ENCODE results near the gene NUDT1. TPM values are rescaled to one million over a fixed set of nuclear protein-coding genes. Genes with fewer than 3 reads are reported as not detected.
A peak's percentile ranks its signal among the peaks of the same experiment; 100 is the strongest.

Gene NUDT1
- total RNA-seq, 2 experiments from 2014 or later = 77.4 to 104 TPM

DNA sequence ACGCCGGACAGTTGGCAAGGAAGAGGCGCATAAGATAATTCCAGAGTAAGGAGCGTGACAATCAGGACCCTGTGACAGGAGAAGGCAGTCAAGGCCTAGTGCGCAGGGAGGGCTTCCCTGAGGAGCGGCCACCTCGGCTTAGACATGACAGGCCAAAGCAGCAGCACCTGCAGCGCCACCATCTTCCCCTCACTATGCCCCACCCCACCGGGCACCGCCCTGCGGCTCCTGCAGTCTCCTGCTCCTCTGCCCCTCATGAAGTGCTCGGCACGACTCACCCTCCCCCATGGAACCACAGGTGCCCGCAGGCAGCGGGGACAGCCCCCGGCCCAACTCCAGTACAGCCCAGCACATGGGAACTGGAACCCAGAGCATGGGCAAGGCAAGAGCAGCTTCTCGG is 21.1 kb upstream of the NUDT1 start:
- DNase-seq = no peak
- Mint-ChIP-seq H3K27ac (peak overlapping the region; percentile 41), H3K27me3 (no peaks in the 10 kb centered on the region), H3K9me3 (no peaks in the 10 kb centered on the region), H3K4me1 (peaks cover 2% of the 10 kb centered on the region), H3K4me3 (no peak overlapping the region), H3K36me3 (ENCODE audit: low read depth) (peaks cover 8% of the 10 kb centered on the region)
- ChIA-PET CTCF (no interaction called here), POLR2A (no interaction called here)

DNA sequence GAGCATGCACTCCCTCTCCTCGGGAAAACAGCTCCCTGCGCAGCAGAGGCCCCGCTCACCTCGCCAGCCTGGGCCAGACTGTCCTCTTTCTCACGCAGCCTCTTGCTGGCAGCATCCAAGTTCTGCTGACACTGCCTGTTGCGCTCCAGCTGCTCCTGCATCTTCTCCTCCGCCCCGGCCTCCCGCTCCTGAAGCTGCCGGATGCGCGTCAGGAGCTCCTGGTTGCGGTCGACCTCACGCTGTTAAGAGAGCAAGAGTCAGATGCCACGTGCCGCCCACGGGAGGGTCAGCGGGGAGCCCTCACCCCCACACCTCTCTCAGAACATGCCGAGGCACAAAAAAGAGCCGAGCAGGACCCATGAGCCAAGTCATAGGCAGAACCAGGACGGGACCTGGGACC is 19.5 kb upstream of the NUDT1 start:
- no peaks in the 10 kb centered on the region for H3K4me1 Mint-ChIP-seq
- no peak overlapping the region for H3K27ac Mint-ChIP-seq
- POLR2A ChIA-PET = no interaction called here
- H3K9me3 Mint-ChIP-seq = no peaks in the 10 kb centered on the region
- H3K27me3 Mint-ChIP-seq = no peaks in the 10 kb centered on the region
- CTCF ChIA-PET = interaction anchor here (0.6 to 1.0 kb wide), 3 partner anchors 10 to 691 kb away, joined by 3 read pairs; partner anchors contain the start of gene MAD1L1
- DNase-seq = no peak
- no peak overlapping the region for H3K4me3 Mint-ChIP-seq
- H3K36me3 Mint-ChIP-seq (ENCODE audit: low read depth) = peaks cover 12% of the 10 kb centered on the region

DNA sequence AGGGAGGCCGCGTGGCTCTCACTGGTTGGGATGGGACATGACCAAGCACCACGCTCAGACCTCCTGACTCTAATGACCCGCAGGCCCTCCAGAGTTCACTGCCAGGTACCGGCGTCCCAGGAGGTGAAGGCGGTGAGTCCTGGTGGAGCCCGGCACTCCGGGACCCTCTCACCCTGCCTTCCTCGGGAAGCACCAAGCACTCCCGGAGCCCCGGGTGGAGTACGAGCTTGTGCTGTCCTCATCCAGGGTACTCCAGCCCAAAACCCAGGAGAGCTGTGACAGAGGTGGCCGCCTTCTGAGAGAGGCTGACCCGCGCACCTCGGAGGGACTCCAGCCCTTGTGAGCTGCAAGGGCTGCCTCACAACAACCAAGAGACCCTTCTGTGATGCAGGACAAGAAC is 18.7 kb upstream of the NUDT1 start:
- no peaks in the 10 kb centered on the region for H3K4me1 Mint-ChIP-seq
- H3K36me3 Mint-ChIP-seq (ENCODE audit: low read depth) = peaks cover 17% of the 10 kb centered on the region
- CTCF ChIA-PET = interaction anchor here (0.6 to 1.0 kb wide), 3 partner anchors 11 to 869 kb away, joined by 3 read pairs; no protein-coding TSS in a partner anchor
- H3K9me3 Mint-ChIP-seq = no peaks in the 10 kb centered on the region
- POLR2A ChIA-PET = no interaction called here
- H3K4me3 Mint-ChIP-seq = no peak overlapping the region
- H3K27ac Mint-ChIP-seq = no peak overlapping the region
- no peaks in the 10 kb centered on the region for H3K27me3 Mint-ChIP-seq
- no peak for DNase-seq

DNA sequence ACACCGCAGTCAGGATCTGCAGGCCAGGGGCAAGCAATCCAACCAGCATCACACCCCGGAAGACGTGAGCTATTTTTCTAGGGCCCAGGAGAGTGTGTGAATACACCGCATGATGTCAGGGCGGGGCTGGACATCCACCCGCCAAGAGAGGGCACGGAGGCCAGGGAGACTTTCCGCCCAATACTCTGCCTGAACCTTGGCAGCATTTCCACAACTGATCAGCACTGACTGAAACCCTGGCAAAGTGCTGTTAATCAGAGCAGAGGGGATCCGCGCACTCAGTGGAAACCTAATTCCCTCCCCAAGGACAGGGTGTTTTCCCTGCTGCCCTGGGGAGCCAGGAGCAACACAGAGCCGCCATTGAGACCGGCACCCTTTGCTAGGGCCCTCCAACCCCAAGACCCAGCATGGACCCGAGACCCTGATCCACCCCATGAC is 17.5 kb upstream of the NUDT1 start:
- Mint-ChIP-seq H3K27ac (no peak overlapping the region), H3K4me1 (peaks cover under 1% of the 10 kb centered on the region), H3K9me3 (no peaks in the 10 kb centered on the region), H3K36me3 (ENCODE audit: low read depth) (peaks cover 18% of the 10 kb centered on the region), H3K27me3 (no peaks in the 10 kb centered on the region), H3K4me3 (no peak overlapping the region)
- POLR2A ChIA-PET = no interaction called here
- CTCF ChIA-PET = no interaction called here
- DNase-seq = no peak

DNA sequence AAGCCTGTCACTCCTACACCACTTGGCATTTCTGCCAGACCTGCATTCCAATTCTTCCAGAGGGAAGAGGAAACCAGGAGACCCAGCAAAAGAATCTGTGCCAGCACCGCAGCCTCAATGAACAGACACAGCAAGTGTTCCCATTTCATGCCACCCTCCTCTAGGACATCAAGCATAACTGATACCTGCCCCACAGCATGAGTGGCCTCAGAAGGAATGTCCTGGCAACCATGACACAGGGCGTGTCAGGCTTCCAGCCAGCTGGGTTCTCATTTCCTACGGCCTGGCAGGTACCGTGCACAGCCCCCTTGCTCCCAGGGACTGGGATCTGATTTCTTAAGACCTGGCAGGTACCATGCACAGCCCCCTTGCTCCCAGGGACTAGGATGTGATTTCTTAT is 17.1 kb upstream of the NUDT1 start:
- ChIA-PET POLR2A (no interaction called here), CTCF (no interaction called here)
- peaks cover 19% of the 10 kb centered on the region for H3K36me3 Mint-ChIP-seq (ENCODE audit: low read depth)
- H3K27me3 Mint-ChIP-seq = no peaks in the 10 kb centered on the region
- no peak overlapping the region for H3K27ac Mint-ChIP-seq
- DNase-seq = no peak
- H3K9me3 Mint-ChIP-seq = no peaks in the 10 kb centered on the region
- H3K4me3 Mint-ChIP-seq = no peak overlapping the region
- peaks cover 3% of the 10 kb centered on the region for H3K4me1 Mint-ChIP-seq

DNA sequence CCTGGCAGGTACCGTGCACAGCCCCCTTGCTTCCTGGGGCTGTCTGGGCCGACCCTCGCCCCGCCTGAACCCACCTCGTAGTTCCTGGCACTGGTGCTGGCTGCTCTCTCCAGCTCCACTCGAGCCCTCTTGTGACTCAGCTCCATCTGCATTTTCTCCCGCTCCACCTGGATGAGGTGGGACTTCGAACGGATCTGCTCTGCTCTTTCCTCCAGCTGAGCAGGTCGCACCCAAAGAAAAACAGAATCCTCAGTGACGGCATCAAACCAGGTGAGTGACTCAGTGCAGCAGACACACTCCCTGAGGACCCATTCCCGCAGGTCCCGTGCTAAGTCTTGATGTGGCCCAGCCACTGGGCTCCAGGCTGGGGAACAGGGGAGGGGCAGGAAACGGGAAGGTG is 16.7 kb upstream of the NUDT1 start:
- CTCF ChIA-PET = interaction anchor here (0.6 kb wide), 1 partner anchor 89 kb away, joined by 3 read pairs; no protein-coding TSS in a partner anchor
- peaks cover 23% of the 10 kb centered on the region for H3K36me3 Mint-ChIP-seq (ENCODE audit: low read depth)

DNA sequence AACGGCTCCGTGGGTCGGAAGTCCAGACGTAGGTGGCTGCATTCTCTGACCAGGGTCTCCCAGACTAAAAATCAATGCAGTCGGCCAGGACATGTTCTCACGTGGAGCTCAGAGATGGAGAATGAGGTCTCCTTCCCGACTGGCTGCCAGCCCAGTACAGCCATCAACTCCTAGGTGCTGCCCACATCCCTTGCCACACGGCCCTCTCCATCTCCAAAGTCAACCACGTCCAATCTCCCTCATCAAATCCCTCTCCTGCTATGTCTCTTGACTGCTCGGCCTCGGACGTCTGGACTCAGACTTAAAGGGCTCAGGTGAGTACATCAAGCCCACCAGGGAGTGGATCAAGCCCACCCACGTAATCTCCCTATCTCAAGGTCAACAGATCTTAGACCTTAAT is 16.2 kb upstream of the NUDT1 start:
- Mint-ChIP-seq H3K4me1 (peaks cover 10% of the 10 kb centered on the region), H3K9me3 (no peaks in the 10 kb centered on the region), H3K27ac (no peak overlapping the region), H3K36me3 (ENCODE audit: low read depth) (peaks cover 23% of the 10 kb centered on the region), H3K27me3 (no peaks in the 10 kb centered on the region), H3K4me3 (no peak overlapping the region)
- no peak for DNase-seq
- ChIA-PET CTCF (interaction anchor here (0.6 to 1.0 kb wide), 2 partner anchors 14 to 90 kb away, joined by 3 read pairs; no protein-coding TSS in a partner anchor), POLR2A (no interaction called here)

More for the DNA sequence above, 16.7 kb upstream of the NUDT1 start:
- H3K27me3 Mint-ChIP-seq = no peaks in the 10 kb centered on the region
- H3K4me3 Mint-ChIP-seq = no peak overlapping the region
- no peak for DNase-seq
- no peak overlapping the region for H3K27ac Mint-ChIP-seq
- POLR2A ChIA-PET = no interaction called here
- H3K4me1 Mint-ChIP-seq = peaks cover 7% of the 10 kb centered on the region
- H3K9me3 Mint-ChIP-seq = no peaks in the 10 kb centered on the region

DNA sequence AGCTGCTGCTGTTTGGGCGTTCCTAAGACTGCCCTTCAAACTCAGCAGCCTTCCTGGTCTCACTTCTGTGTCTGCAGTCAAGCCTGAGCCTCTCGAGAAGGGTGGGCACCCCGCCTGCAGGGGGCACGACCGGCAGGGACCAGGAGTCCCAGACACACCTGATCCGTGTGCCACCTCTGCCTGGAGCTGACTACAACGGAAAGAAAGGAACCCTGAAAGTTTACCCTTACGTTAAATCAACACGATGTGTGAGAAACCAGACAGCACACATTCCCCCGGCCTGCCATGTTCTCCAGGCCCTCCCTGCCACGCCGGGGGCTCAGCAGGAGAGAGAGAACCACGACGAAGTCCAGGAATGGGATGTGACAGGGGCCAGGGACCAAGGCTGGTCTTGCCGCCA is 14.3 kb upstream of the NUDT1 start:
- peaks cover 23% of the 10 kb centered on the region for H3K36me3 Mint-ChIP-seq (ENCODE audit: low read depth)
- POLR2A ChIA-PET = no interaction called here
- CTCF ChIA-PET = no interaction called here
- H3K9me3 Mint-ChIP-seq = no peaks in the 10 kb centered on the region
- no peak overlapping the region for H3K27ac Mint-ChIP-seq
- DNase-seq = no peak
- H3K27me3 Mint-ChIP-seq = no peaks in the 10 kb centered on the region
- H3K4me1 Mint-ChIP-seq = peaks cover 18% of the 10 kb centered on the region
- no peak overlapping the region for H3K4me3 Mint-ChIP-seq

DNA sequence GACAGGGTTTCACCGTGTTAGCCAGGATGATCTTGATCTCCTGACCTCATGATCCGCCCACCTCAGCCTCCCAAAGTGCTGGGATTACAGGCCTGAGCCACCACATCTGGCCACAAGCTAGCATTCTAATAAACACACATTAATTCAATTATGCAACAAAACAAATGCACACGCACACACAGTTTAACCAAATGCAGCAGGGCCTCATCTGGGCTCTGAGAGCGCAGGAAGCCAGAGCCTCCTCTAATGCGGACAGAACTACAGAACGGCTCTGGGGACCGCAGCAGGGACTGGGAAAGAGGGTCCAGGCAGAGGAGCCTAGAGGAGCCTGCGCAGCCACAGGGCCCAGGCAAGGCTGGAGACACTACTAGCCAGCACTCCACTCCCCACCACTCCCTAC is 13.1 kb upstream of the NUDT1 start:
- H3K9me3 Mint-ChIP-seq = no peaks in the 10 kb centered on the region
- H3K27ac Mint-ChIP-seq = no peak overlapping the region
- no peaks in the 10 kb centered on the region for H3K27me3 Mint-ChIP-seq
- CTCF ChIA-PET = interaction anchor here (1.0 kb wide), 1 partner anchor 125 kb away, joined by 3 read pairs; no protein-coding TSS in a partner anchor
- no peak overlapping the region for H3K4me3 Mint-ChIP-seq
- H3K4me1 Mint-ChIP-seq = peaks cover 25% of the 10 kb centered on the region
- H3K36me3 Mint-ChIP-seq (ENCODE audit: low read depth) = peaks cover 24% of the 10 kb centered on the region
- POLR2A ChIA-PET = no interaction called here
- no peak for DNase-seq

DNA sequence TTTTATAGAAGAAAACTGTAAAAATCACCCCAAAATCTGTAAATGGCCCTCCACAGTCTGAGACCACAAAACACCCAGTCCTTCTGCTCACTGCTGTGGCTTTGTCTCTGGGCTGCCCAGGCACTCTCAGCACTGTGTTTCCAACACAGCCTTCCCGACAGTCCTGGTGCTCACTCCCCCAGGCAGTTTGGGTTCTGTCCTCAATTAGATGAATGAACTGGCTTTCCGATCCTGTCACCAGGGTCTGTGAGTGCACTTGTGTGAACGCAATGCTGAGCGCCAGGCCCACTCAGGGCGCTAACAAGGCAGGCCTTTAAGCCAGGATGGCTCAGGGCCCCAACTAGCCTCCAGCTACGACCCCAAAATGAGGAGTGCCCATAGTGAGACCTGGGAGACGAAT is 12.6 kb upstream of the NUDT1 start:
- no peak overlapping the region for H3K4me3 Mint-ChIP-seq
- ChIA-PET CTCF (no interaction called here), POLR2A (no interaction called here)
- H3K4me1 Mint-ChIP-seq = peaks cover 25% of the 10 kb centered on the region
- H3K27me3 Mint-ChIP-seq = no peaks in the 10 kb centered on the region
- H3K9me3 Mint-ChIP-seq = no peaks in the 10 kb centered on the region
- H3K27ac Mint-ChIP-seq = no peak overlapping the region
- H3K36me3 Mint-ChIP-seq (ENCODE audit: low read depth) = peaks cover 29% of the 10 kb centered on the region
- no peak for DNase-seq

DNA sequence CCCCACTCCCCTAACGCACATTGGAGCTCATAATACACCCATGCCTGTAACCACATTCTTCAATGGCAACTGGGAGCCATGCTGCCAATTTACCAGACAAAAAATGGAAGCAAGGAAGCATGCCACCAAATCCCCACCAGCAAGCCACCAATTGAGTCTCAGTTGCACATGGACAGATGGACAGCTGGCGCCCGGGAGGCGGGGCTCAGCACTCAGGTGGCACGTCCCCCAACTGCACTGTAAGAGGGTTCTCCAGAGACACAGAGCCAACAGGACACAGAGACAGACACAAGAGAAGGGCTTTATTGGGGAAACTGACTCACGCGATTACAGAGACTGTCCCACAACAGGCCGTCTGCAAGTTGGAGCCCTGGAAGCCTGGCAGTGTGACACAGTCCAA is 11.8 kb upstream of the NUDT1 start:
- DNase-seq = no peak
- ChIA-PET POLR2A (no interaction called here), CTCF (no interaction called here)
- H3K4me3 Mint-ChIP-seq = no peak overlapping the region
- H3K27ac Mint-ChIP-seq = no peak overlapping the region
- peaks cover 29% of the 10 kb centered on the region for H3K4me1 Mint-ChIP-seq
- H3K9me3 Mint-ChIP-seq = no peaks in the 10 kb centered on the region
- H3K36me3 Mint-ChIP-seq (ENCODE audit: low read depth) = peaks cover 36% of the 10 kb centered on the region
- no peaks in the 10 kb centered on the region for H3K27me3 Mint-ChIP-seq

DNA sequence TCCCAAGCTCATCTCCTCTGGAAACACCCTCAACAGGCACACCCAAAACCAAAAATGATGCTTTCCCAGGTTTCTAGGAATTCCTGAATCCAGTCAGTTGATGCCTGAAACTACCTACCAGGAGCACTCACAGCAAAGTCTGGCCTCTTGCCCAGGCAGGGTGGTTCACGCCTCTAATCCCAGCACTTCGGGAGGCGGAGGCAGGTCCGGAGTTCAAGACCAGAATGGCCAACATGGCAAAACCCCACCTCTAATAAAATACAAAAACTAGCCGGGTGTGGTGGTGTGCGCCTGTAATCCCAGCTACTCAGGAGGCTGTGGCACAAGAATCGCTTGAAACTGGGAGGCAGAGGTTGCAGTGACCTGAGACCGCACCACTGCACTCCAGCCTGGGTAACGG is 11.1 kb upstream of the NUDT1 start:
- POLR2A ChIA-PET = no interaction called here
- H3K4me3 Mint-ChIP-seq = no peak overlapping the region

DNA sequence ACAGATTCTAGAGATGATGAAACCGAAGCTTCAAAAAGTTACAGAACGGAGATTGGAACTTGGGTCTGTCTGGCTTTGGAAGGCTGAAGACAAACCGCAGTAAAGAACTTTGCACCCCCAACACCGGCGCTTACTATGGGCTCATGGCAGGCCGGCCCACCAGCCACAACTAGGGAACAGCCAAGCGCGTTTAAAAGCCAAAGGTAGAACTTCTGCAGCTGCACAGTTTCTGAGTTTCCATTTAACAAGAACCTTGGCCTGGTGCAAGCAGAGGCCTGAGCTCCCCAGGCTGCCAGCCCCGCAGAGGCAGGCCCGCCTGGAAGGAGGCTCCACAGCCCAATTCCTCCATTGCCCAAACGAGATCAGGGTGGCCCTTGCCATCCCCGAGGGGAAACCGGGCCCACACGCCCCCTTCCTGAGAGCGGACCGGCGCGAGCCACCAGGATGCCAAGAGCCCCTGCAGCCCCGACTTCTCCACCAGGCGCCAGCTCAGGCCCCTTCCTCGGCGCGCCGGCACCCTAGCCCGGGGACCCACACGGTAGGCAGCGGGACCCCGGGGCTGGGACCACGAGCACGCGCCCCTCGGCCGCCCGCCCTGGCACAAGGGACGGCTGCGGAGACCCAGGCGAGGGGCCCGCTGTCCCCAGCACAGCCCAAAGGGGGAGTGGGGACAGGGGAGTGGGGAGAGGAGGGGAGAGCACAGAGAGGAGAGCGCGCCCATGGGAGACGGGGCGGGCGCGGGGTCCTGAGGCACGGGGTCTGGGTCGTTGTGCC is 9.8 kb upstream of the NUDT1 start:
- DNase-seq = peak; percentile 16
- Mint-ChIP-seq H3K4me1 (peaks cover 31% of the 10 kb centered on the region), H3K27ac (peak overlapping the region; percentile 85), H3K9me3 (no peaks in the 10 kb centered on the region), H3K4me3 (peak overlapping the region; percentile 87), H3K27me3 (no peaks in the 10 kb centered on the region), H3K36me3 (ENCODE audit: low read depth) (peaks cover 31% of the 10 kb centered on the region)
- POLR2A ChIA-PET = interaction anchor here (0.7 kb wide), 1 partner anchor 174 kb away, joined by 3 read pairs; no protein-coding TSS in a partner anchor
- CTCF ChIA-PET = interaction anchor here (1.0 to 3.0 kb wide), 4 partner anchors 9 to 22 kb away, joined by 3 to 13 read pairs (median 3); partner anchors contain the start of genes MRM2 and NUDT1

More for the DNA sequence above, 11.1 kb upstream of the NUDT1 start:
- CTCF ChIA-PET = interaction anchor here (3.0 kb wide), 1 partner anchor 11 kb away, joined by 13 read pairs; the partner anchor contains the start of genes MRM2 and NUDT1
- Mint-ChIP-seq H3K9me3 (no peaks in the 10 kb centered on the region), H3K36me3 (ENCODE audit: low read depth) (peaks cover 35% of the 10 kb centered on the region), H3K4me1 (peaks cover 29% of the 10 kb centered on the region), H3K27me3 (no peaks in the 10 kb centered on the region), H3K27ac (no peak overlapping the region)
- no peak for DNase-seq

Measured in activated CD4-positive, alpha-beta T cell treated with anti-CD3 and anti-CD28 coated beads, Interleukin-2, amount 10 ng/mL, durations not matched to agents 7 days and 5 days (primary cell).